ENCODE data around the gene ZC2HC1B.
"Not testable (repeated sequence)": the region's sequence is repeated elsewhere in the genome, so short reads cannot be mapped to it uniquely, and the experiment has no call there.

ZC2HC1B gene

DNA sequence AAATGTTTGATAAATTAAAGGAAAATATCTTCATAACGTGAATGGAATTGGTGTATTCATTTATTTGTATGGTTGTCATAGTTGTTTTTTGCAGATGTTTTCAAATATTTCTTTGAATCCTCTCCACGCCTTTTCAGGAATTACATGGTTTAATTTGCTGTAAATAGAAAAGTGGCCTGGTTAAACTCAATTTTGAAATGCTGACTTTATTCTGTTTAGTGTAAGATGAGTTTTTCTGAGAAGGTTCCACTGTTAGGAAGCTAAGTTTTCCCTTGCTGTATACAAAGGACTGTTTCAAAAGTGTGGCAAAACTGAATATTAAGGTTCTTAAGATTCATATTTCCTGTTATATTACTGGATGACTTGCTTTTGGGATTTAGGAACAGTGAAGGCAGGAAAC is 503 bp upstream of the ZC2HC1B start:
- no peak for DNase-seq (ENCODE audit: low read depth)
- no peak overlapping the region for H3K4me3 ChIP-seq (ENCODE audit: low read depth, low read length)

DNA sequence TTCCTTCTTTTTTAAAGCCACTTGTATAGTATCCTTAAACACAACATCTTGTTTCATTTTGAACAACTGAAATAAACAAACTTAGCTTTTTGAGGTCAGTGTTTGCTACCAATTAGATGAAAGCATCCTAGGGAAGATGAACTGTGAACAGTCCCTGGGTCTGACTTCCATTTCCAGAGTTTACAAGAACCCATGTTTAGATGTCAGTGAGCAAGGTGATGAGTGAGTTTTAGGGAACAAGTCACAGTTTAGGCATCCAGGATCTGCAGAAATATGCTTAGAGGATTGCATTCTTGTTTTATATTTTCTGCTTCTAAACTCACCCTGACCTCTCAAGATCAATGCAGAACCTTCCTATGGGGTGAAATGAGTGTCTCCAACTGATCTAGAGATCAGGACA is 3.0 kb downstream of the ZC2HC1B start:
- no peak for DNase-seq (ENCODE audit: low read depth)
- H3K4me3 ChIP-seq (ENCODE audit: low read depth, low read length), result no peak overlapping the region

DNA sequence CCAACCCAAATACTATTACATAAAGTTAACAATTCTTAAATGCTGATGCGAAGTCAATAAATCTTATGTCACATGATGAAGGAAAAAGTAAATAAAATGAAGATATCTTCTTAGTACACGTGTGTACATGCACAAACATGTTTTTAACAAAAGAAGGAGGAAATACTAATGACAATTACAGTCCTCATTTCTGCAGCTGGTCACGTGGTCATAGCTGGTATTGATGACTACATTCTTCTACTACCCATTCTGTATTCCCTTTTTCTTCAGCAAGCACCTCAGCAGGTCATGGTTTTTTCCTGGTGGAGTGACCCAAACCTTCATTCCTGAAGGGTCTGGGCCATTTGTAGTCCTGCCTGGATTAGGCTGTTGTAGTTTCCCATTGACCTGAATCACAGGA is 4.5 kb downstream of the ZC2HC1B start:
- not testable (repeated sequence) for DNase-seq (ENCODE audit: low read depth); H3K4me3 ChIP-seq (ENCODE audit: low read depth, low read length)

- H3K4me3 ChIP-seq (ENCODE audit: low read depth, low read length); DNase-seq (ENCODE audit: low read depth): not testable (repeated sequence)
These were observed 7.0 kb downstream of the ZC2HC1B start for GRCh38 chr6:143871202-143871730.

DNA sequence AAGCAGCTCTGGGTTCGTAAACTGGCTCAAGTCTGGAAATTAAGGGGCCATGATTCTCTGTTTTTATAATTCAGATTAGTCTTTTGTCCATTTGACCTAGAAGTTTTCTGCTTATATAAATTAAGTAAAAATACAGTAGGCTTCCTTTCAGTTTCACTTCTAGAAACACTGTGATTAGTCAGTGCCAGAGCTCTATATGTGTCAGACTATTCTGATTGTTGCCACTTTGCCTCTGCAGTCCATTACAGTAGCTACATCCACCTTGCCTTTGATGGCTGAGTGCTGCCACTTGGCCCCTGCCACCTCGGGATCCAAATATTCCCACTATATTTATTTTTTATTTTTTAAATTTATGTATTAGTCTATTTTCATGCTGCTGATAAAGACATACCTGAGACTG is 7.9 kb downstream of the ZC2HC1B start:
- H3K4me3 ChIP-seq (ENCODE audit: low read depth, low read length), result no peak overlapping the region
- DNase-seq (ENCODE audit: low read depth), result peak; percentile 1

DNA sequence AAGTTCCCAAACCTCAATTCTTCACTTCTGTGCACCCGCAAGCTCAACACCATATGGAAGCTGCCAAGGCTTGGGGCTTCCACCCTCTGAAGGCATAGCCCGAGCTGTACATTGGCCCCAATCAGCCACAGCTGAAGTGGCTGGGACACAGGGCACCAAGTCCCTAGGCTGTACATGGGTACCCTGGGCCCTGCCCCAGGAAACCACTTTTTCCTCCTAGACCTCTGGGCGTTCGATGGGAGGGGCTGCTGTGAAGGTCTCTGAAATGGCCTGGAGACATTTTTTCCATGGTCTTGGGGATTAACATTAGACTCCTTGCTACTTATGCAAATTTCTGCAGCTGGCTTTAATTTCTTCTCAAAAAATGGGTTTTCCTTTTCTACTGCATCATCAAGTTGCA is 9.3 kb downstream of the ZC2HC1B start:
- DNase-seq (ENCODE audit: low read depth), result not testable (repeated sequence)

GRCh38 chr6:143874503-143874902 is 10.2 kb downstream of the ZC2HC1B start:
- not testable (repeated sequence) for DNase-seq (ENCODE audit: low read depth); H3K4me3 ChIP-seq (ENCODE audit: low read depth, low read length)

More for the DNA sequence above, 9.3 kb downstream of the ZC2HC1B start:
- not testable (repeated sequence) for H3K4me3 ChIP-seq (ENCODE audit: low read depth, low read length)

- H3K4me3 ChIP-seq (ENCODE audit: low read depth, low read length), result no peak overlapping the region
- no peak for DNase-seq (ENCODE audit: low read depth)
These were observed 13.5 kb downstream of the ZC2HC1B start for GRCh38 chr6:143877584-143878271.

DNA sequence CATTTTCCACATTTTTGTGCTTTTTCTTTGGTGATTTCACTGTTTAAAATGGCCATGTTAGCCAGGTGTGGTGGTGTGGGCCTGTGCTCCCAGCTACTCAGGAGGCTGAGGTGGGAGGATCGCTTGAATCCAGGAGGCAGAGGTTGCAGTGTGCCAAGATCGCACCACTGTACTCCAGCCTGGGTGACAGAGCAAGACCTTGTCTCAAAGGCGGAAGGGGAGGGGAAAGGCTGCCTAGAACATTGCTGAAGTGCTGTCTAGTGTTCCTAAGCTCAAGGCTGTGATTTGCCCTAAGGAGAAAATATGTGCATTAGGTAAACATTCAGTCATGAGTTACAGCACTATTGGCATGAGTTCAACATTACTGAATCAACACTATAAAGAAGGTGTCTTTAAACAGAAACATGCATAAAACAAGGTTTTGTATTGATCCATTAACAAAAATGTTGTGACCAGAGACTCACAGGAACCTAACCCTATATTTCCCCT is 14.0 kb downstream of the ZC2HC1B start:
- H3K4me3 ChIP-seq (ENCODE audit: low read depth, low read length), result no peak overlapping the region
- DNase-seq (ENCODE audit: low read depth), result no peak

DNA sequence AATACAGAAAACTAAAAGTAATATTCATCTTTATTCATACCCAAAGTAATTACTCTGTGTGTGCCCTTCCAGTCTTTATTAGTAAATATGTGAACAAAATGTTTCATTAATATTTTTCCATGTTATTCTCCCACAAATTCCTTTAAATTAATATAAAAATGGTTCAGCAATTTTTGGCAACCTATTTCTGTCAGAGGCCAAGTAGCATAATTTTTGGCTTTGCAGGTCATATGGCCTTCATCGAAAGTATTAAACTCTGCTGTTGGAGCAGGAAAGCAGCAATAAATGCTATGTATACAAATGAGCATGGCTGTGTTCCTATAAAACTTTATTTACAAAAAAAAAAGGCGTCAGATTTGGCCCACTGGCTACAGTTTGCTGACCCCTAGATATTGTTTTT is 16.1 kb downstream of the ZC2HC1B start:
- H3K4me3 ChIP-seq (ENCODE audit: low read depth, low read length), result no peak overlapping the region
- DNase-seq (ENCODE audit: low read depth), result no peak

DNA sequence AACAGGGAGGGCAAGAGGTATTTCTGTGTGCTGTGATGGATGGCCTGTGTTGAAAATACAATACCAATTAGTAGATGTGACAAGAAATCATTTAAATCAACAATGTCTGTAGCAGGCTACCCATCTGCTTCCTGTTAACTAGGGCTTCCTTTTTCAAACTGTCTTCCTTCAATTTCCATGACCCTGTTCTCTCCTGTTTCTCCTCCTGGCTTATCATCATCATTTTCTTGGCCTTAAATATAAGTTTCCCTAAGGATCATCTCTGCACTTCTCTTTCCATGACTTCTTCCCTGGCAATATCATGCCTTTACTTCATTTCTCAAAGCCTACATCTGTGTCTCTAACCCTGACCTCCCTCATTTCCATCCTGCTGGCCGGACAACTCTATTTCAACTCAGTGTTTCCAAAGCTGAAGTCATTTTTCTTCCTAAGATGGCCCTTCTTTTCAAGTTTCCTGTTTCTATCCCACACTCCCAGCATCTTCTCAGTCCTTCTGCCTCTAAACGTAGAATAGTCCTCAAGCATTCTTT is 18.2 kb downstream of the ZC2HC1B start:
- no peak for DNase-seq (ENCODE audit: low read depth)
- no peak overlapping the region for H3K4me3 ChIP-seq (ENCODE audit: low read depth, low read length)

- DNase-seq (ENCODE audit: low read depth), result peak; percentile 1
- H3K4me3 ChIP-seq (ENCODE audit: low read depth, low read length), result no peak overlapping the region
These were observed 20.1 kb downstream of the ZC2HC1B start for GRCh38 chr6:143884216-143884900.

GRCh38 chr6:143885116-143885515 is 20.8 kb downstream of the ZC2HC1B start:
- no peak for DNase-seq (ENCODE audit: low read depth)
- H3K4me3 ChIP-seq (ENCODE audit: low read depth, low read length), result no peak overlapping the region

- no peak for DNase-seq (ENCODE audit: low read depth)
These were observed 30.4 kb downstream of the ZC2HC1B start for GRCh38 chr6:143894655-143895054.

DNA sequence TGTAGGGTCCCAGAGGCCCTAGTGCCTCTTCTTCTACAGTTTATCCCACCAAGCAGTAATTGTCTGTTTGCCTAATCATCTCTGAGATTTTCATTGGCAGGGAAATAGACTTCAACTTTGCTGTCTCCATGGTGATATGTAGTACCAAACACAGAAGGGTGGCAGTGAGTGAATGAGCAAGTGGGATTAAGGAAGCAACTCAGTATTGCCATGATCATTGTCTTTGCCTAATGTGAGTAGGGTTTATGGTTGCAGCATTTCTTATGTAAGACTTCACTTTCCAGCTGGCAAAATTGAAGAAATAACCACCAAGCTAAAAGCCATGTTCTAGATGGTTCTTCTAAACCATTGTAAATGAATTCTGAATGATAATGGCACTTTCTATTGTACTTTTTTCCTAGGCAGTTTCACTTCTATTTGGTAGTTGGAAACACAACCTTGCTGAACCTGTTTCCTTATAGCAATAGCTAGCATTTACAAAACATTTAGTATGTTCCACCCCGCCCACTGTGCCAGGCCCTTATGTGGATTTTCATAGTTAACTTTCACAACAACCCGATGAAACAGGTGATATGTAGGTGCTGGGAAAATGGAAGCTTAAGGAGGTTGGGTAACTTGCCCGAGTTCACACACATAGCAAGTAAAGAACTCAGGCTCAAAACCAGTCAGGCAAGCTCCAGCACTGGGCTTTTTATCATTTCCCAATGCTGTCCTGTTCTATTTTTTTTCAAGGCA is 32.0 kb downstream of the ZC2HC1B start:
- no peak overlapping the region for H3K4me3 ChIP-seq (ENCODE audit: low read depth, low read length)
- DNase-seq (ENCODE audit: low read depth), result no peak

More at GRCh38 chr6:143894655-143895054, 30.4 kb downstream of the ZC2HC1B start:
- no peak overlapping the region for H3K4me3 ChIP-seq (ENCODE audit: low read depth, low read length)

DNA sequence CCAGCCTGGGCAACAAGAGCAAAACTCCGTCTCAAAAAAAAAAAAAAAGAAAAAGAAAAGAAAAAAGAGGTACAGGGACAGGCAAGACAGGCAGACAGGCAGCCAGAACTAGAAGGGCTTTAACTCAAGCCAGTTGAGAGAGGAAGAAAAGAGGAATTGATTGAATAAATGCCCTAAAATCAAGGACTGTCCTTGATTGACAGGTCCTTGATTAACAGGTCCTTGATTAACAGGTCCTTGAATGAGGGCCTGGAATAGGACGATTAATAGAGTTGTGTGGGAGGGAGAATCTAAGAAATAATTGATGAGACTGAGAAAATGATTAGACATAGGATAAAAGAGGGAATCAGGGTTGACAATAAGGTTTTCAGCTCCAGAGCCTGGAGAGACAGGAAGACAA is 36.1 kb downstream of the ZC2HC1B start:
- DNase-seq (ENCODE audit: low read depth), result no peak

GRCh38 chr6:143901885-143902750 is 37.8 kb downstream of the ZC2HC1B start:
- no peak overlapping the region for H3K4me3 ChIP-seq (ENCODE audit: low read depth, low read length)
- DNase-seq (ENCODE audit: low read depth), result peak; percentile 7

More for the DNA sequence above, 36.1 kb downstream of the ZC2HC1B start:
- no peak overlapping the region for H3K4me3 ChIP-seq (ENCODE audit: low read depth, low read length)

- H3K4me3 ChIP-seq (ENCODE audit: low read depth, low read length), result no peak overlapping the region
- DNase-seq (ENCODE audit: low read depth), result no peak
These were observed 38.6 kb downstream of the ZC2HC1B start for GRCh38 chr6:143902827-143903226.

DNA sequence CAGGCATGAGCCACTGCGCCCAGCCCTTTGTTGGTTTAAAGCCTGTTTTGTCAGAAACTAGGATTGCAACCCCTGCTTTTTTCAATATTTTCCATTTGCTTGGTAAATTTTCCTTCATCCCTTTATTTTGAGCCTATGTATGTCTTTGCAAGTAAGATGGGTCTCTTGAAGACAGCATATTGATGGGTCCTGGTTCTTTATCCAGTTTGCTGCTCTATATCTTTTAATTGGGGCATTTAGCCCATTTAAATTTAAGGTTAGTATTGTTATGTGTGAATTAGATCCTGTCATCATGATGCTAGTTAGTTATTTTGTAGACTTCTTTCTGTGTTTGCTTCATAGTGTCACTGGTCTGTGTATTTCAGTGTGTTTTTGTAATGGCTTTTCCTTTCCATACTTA is 46.8 kb downstream of the ZC2HC1B start:
- no peak for DNase-seq (ENCODE audit: low read depth)

More for the DNA sequence above, 46.8 kb downstream of the ZC2HC1B start:
- H3K4me3 ChIP-seq (ENCODE audit: low read depth, low read length), result no peak overlapping the region

Data from skeletal muscle cell (primary cell).